Raji (cell line): Measurements from ENCODE around the gene KLF3.

Experiments used
- POLR2A ChIP-seq: IDR thresholded peaks from 2 replicates; pipeline ENCODE4 v1.6.1; 2011; ENCODE audit warnings: low read depth, low read length, control low read depth; ENCODE audit not compliant: insufficient read depth

KLF3 gene

DNA sequence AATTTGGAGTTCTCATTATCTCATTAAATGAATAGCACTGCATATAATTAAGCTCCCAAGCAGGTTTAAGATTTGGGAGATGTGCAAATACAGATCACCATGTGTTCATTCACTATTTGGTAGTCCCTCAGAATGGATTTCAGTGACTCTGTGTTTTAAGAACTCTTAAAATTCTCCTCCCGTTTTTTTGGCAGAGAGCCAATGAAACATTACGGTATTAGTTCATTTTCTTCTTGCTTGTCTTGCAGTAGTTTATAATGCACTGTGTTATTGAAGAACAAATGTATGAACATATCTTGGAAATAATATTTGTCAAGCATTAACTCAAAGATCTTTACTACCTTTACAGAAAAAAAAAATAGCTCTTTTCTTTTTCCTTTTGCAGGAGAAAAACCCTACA lies 32.7 kb downstream of the KLF3 start:
- TF ChIP-seq POLR2A, result no peak

DNA sequence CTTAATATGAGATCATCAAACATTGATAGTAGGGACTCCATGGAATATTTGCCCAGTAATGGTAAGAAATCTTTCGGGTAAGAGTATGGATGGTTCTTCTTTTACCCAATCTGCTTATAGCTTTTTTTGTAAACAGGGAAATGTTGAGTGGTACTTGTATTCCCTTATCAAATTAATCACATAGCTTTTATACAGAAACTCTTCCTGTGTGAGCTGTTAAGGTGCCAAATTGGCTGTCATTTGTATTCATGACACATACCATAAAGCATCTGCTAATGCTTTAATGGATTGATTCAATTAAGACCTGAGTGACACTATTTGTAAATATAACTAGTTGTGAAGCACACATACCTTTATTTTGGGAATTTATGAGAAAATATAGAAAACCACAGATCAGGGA lies 34.2 kb downstream of the KLF3 start:
- no peak for TF ChIP-seq POLR2A

DNA sequence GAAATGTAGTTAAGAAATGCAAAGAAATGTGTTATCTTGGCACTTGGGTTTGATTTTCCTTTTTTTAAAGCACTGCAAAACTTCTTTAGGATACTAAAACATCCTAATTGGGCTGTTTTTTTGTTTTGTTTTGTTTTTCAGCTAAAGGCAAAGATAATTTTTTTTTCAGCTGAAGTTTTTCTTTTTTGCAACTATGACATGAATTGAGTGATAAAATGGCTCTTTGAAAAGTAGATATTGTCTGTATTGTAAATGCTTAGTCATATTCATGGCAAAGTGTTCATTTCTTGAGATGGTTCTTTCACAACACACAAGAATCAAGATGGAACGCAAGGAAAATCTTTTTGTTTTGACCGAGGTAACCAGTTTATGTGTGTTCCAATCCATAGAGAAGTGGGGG lies 35.1 kb downstream of the KLF3 start:
- TF ChIP-seq POLR2A, result no peak

DNA sequence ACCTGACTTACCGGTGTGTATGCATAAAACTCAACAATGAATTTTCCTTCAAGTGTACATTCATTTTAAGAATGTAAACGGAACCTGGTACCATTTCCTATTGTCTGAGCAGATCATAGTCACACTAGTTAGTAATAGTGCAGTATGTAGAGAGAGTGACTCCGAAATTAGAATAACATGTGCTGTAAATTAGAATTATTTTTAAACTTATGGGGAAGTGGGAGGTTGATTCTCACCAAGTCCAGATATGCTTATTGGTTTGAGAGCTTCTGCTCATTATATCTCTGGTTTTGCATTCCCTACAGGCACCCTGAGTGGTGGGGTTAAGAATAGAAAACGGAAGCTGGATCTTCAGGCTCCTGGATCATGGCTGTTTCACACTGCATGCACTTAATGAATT lies 39.6 kb downstream of the KLF3 start:
- no peak for TF ChIP-seq POLR2A

DNA sequence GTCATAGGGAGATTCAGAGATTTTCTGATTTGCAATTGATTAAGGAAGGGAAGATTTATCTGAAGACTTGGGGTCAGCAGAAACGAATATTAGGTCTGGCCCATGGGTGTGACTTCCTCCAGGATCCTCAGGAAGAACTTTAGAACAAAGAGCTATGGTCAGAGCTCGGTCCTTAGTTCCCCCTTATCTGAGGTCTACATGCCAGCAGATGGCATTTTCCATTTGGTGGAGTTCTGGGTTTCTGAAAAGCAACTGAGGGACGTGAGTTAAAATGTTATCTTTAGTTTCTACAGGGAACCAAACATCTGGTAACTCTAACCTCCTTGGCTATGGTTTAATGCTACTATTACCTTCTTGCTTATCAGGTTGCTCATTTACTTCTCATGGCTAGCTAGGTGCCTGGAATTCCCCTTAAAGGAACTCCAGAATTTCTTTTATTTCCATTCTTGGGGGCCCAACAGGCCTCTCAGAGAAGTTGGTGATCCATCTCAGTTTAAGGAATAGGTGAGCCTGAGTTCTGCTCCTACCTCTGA lies 40.7 kb downstream of the KLF3 start:
- no peak for TF ChIP-seq POLR2A

DNA sequence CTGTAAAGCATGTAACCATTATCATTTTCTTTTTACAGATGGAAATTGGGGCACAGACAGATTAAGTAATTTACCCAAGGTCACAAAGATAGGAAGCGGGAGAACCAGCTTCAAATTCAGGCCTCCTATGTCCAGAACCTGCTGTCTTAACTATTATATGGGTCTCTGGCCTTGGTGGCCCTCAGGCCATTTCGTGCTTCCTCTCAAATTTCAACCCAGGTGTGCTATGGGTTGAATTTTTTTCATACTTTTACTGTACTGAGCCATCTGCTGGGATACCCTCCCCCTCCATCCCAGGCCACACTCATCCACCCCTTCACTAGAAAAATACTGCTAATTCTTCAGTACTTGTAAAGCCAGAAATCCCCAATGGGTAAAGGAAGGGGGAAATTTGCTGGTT lies 42.3 kb downstream of the KLF3 start:
- no peak for TF ChIP-seq POLR2A

DNA sequence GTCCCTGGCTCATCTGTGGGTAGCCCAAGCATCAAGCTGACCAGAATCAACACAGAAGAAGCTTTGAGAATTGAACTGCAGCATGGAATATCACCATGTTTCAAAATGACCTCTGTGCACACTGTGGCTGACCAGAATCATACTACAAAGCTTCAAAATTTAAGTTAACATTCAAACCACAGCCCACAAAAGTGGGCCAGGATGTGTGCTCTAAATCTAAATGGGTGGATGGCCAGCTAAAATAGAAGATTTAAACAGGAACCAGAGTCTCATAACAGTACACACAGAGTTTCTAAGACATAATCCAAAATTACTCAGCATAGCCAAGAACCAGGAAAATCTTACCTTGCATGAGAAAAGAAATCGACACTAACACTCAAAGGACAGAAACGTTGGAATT lies 46.1 kb downstream of the KLF3 start:
- TF ChIP-seq POLR2A, result no peak

DNA sequence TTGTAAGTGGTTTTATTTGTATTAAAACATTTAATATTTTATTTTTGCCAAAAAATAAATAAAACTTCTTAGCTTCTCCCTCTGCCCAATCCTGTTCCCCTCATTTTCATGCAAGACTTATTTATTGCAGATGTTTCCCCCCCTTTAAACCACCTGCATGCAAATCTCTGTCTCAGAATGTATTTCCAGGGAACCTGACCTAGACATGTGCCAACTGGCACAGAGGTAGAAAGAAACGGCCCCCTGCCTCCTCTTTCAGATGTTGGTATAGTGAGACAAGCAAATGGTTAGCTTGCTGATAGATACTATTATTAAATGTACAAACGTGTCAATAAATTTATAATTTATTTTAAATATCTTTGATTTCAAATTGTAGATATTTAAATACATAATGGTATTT lies 47.1 kb downstream of the KLF3 start:
- TF ChIP-seq POLR2A, result no peak

DNA sequence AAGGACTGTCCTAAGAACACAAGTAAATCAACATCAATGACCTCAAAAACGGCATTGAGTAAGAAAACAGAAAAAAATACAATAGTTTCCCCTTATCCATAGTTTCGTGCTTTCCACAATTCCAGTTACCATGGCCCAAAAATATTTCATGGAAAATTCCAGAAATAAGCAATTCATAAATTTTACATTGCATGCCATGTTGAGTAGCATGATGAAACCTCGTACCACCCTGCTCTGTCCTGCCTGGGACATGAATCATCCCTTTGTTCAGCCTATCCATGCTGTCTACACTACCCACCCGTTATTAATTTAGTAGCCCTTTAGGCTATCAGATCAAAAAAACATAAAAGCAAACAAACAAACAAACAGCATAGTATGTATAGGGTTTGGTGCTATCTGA lies 51.1 kb downstream of the KLF3 start:
- no peak for TF ChIP-seq POLR2A

DNA sequence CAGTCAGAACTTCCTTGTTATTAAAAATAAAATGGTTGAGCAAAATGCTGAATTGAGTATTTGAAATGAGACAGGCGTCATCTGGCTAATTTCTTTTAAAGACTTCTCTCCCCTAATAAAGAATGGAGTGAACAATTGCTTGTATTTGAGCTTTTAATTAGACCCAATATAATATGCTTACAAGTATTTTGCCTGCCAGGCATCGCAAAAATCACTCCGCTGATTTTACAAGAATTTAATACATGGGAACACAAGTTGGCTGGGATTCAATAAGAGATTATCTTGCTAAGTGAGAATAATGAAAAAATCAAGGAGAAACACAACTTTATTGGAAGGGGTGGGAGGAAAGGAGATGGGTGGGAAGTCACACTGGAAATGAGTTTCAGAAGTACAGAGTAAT lies 52.3 kb downstream of the KLF3 start:
- no peak for TF ChIP-seq POLR2A

DNA sequence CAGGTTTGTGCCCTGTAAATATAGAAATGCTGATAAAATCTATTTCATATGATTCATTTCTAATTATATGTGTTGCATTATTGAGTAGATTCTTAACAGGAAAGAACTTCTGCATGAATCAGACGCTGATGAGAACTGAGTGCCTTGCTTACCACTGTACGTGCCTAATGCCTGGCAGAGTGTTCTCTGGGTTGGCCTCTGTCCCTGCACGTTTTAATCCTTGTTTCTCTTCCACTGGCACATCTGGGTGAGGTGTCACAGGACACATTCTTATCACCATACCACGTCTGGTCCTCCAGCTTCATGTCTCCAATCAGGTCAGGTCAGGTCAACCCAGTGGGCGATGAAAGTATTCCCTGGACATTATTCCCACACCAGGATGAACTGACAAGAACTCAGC lies 53.6 kb downstream of the KLF3 start:
- TF ChIP-seq POLR2A, result no peak

DNA sequence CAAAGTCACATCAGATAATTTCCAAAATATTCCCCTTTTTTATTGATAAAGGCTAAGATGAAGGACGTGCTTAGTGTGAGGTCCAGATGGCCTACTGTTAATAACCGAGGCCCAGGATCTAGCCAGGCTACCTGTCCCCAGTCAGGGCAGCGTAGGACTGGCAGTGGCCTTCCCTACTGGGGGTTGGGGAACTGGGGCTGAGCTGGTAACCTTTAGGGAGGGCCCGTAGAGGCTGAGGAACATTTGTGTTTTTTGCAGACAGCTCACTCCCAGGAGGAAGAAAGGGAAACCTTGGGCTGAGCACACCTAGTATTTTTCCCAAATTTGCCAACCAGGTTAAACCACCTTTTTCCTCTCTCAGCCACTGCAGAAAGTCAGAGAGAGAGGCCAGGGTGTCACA lies 59.1 kb downstream of the KLF3 start:
- no peak for TF ChIP-seq POLR2A

DNA sequence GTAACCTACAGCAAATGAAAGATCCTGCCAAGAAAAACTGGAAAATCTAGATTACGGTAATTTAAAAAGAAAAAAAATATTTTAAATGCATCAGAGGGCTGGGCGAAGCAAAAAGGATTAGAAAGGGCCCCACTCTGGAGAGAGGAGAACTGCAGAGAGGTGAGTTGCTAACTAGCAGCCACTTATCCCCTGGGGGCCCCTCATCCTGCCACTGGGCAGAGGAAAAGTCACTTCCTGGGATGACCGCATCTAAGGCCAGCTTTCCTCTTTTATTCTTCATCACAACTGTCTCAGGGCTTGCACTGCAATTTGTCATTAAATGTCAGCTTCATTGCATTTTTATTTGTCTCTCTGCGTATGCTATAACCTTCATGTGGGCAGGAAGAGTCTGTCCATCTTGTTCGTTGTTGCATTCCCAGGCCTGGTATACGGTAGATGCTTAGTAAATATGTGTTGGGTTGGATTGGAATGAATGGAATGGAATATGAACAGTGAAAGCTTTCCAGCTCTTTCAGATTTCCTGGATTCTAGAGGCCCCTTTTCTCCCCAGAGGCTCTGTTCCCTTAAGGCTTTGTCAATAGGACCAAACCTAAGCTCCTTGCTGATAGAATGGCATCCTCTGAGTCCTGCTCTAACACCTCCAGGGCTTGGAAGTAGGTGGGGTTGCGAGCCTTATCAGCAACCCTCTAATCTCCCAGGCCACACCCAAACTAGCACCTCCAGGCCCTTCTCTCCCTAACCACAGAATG lies 59.9 kb downstream of the KLF3 start:
- TF ChIP-seq POLR2A, result no peak

DNA sequence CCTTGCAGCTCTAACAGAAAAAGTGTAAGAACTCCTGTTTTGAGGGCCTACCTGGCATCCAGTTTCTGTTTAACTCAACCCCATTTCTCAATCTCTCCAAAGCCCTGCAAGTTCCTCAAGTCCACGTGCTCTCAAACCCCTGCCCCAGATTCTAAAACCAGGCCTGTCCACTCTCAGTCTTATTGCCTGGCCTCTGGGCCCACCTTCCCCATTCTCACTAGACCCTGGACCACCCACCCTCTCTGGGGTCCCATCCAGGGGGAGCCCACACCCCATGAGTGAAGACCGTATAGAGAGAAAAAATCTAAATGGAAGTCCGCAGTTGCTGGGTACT lies 60.4 kb downstream of the KLF3 start:
- no peak for TF ChIP-seq POLR2A

DNA sequence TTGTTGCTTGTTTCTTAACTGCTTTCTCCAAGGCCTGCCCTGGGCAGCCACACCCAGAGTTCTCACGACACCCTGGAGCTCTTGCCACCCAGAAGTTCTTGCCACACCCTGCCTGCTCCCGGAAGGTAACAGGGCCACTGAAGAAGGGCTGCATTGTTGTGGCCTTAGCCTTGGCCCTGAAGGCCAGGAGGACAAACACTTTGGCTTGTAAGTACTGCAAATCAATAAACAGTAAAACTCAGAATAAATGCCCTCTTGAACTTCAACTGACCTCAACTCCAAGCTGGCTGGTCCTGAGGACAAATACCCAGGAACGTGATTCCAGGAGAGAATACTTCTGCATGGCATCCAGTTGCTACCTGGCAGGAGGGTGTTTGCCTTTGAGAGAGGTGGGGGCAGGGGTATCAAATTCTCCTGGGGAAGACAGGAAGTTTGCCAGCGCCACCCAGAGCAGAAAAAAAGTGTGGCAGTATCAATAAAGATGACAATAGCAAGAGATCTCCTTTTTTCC lies 64.7 kb downstream of the KLF3 start:
- TF ChIP-seq POLR2A, result no peak

DNA sequence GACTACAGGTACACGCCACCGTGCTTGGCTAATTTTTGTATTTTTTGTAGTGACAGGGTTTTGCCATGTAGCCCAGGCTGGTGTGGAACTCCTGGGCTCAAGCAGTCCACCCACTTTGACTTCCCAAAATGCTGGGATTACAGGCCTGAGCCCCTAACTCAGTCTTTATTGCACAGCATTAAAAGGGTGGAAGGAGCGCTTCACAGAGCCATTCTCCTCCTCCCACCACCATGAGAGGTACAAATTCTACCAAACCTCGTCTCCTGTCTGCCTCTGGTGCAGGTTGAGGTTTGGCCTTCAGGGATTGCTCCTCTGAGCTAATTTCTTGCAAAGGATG lies 66.5 kb downstream of the KLF3 start:
- no peak for TF ChIP-seq POLR2A
